T-helper 1 cell treated with Interleukin-12 subunit alpha and Interleukin-12 subunit beta and Interleukin-4 antibody, amounts not matched to agents 30 ng/mL and 1 ng/mL, for 36 hours (primary cell): ENCODE data around the gene SCD. TPM values are rescaled to one million over a fixed set of nuclear protein-coding genes. Genes with fewer than 3 reads are reported as not detected.

Source experiments
- intact Hi-C: fragments of 100-400 bp; cut with micrococcal nuclease; formaldehyde crosslinking; loops from one replicate; pipeline ENCODE4 v1.15.1; 2024
- total RNA-seq: library from RNA; stranded (reverse); gene quantifications from 2 replicates; pipeline ENCODE4 v1.2.3, GENCODE V29; 2022

The SCD gene
- total RNA-seq, 1 donor from 2014 or later: 125 TPM

DNA sequence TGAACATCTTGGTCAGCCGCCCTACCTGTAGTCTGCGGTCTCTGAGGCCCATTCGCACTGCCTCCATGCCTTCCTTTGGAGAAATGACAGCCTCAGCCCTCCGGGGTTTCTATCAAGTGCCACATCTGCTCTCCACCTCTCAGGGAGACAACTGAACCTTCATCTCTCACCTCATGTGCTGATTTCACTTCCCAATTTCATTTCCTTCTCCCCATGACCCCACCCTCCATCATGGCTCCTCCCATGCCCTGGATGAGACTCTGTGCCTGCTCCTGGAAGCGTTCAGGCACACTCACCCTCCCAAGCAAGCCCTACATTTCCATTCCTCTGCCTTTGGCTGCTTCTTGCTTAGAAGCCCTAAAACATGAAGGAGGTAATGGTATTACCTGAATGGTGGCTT is 7.8 kb upstream of the SCD start:
- intact Hi-C loops: loop anchor here (5.0 kb wide), 2 partner anchors 33 to 492 kb away; no protein-coding TSS in a partner anchor

DNA sequence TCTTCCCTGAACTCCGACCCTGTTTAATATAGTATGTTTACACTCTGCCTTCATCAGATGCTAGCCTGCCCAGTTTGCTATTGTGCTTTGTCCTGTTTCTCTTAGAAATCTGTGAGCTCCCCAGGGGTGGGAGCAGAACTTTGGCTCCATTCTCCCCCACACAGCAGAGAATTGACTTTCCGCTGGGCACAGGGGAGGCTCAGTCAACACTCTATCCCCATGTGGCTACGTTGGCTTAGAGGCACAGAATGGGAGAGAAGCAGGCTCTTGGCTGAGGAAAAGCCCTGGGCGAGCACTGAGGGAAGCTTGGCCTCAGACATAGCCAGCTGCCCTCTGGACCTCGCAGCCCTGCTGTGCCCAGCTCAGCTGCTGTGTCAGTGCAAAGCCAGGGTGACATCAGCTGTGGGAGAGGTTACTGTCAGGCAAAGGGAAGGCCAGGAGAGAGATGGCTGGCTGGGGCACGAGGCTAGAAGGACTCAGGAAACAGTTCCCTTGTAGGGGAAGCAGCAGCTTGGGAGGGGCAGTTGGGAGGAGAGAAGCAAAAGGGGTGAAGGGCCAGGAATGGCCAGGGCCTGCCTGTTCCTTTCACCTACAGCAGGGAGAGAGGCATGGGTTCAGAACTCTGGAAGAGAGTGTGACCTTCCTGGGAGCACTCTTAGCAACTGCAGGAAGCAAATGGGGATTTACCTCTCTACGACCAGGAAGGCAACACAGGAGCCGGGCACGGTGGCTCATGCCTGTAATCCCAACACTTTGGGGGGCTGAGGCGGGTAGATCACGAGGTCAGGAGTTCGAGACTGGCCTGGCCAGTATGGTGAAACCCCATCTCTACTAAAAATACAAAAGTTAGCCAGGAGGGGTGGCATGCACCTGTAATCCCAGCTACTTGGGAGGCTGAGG is 5.8 kb upstream of the SCD start:
- intact Hi-C loops: no loop called here

- intact Hi-C loops: loop anchor here (1.0 kb wide), 3 partner anchors 91 to 176 kb away; no protein-coding TSS in a partner anchor
Measured at GRCh38 chr10:100341953-100342626, 4.9 kb upstream of the SCD start.

DNA sequence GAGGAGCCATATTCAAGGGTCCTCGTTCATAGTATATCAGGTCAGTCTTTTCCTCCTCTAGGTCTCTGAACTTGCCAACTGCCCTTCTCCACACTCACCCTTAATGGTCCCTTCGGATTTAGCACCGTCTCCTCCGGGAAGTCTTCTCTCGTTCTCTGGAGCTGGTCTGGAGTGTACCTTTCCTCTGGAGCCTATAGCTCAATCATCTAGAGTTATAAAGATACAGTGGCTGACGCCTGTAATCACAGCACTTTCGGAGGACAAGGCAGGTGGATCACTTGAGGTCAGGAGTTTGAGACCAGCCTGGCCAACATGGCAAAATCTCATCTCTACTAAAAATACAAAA is 4.4 kb upstream of the SCD start:
- intact Hi-C loops: loop anchor here (1.0 kb wide), 3 partner anchors 91 to 176 kb away; no protein-coding TSS in a partner anchor

DNA sequence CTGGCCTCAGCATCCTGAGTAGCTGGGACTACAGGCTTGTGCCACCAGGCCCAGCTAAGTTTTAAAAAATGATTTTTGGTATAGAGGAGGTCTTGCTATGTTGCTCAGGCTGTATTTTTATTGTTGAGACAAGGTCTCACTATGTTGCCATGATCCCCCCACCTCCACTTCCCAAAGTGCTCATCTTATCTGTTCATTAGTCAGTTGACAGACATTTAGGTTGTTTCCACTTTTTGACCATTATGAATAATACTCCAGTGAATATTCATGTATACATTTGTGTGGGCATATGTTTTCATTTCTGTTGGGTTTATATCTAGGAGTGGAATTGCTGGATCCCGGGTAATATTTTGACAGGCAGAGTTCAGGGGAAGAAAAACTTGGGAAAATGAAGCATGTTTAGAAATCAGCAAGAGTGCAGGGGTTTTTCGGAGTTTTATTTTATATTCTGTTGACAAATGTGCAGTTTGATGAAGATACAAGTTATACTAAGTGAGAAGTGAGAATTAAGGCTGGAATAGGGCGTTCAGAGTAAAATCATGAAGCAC is 2.7 kb upstream of the SCD start:
- intact Hi-C loops: no loop called here

GRCh38 chr10:100345570-100346330 is 1.3 kb upstream of the SCD start:
- intact Hi-C loops: loop anchor here (1.0 to 5.0 kb wide), 6 partner anchors 7 to 723 kb away; partner anchors contain the start of genes BLOC1S2, ERLIN1, NDUFB8 and SLC25A28

DNA sequence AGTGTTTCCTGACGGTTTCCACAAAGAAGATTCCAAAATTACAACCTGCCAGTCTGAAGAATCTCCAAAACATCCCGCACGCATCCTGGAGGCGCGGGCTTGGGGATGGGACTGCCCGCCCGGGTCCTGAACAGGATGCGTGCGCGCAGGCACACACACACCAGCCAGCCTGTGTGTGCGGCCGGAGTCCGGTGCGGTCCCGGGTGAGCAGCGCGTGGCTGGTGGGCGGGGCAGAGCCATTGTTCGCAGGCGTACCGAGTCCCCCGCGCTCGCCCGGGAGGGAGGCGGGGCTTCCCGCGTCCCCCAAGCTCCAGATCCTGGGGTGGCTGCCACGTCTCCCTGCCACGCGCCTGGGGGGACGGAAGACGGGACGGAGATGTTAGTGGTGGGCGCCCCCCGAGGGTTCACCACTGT is 675 bp upstream of the SCD start:
- intact Hi-C loops: loop anchor here (1.0 to 5.0 kb wide), 6 partner anchors 8 to 724 kb away; partner anchors contain the start of genes BLOC1S2, ERLIN1, NDUFB8 and SLC25A28

DNA sequence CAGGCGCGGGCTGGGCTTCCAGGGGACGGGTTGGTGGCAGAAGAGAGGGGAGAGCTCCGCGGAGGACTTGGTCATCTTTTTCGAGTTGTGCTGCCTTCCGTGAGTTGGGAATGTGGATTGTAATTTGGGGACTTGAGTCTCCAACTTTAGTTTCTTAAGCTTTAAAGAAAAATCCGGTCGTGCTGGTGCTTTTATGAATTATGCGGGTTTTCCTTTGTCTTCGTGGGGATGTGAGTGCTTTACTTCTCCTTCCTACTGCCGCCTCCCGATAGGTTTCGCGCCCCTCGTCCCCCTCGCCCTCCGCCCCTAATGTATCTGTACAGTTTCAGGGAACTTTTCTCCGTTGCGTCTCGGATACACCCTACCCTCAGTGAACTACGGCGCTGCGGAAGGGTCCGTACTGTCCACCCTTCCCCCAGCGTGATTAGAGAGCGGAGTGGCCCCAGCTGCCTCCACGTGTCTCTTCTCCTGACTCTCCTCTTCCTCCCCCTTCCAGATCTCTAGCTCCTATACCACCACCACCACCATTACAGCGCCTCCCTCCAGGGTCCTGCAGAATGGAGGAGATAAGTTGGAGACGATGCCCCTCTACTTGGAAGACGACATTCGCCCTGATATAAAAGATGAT is 649 bp downstream of the SCD start:
- intact Hi-C loops: loop anchor here (1.0 to 5.0 kb wide), 8 partner anchors 20 to 725 kb away; partner anchors contain the start of genes ERLIN1, NDUFB8, SLC25A28 and SLF2

DNA sequence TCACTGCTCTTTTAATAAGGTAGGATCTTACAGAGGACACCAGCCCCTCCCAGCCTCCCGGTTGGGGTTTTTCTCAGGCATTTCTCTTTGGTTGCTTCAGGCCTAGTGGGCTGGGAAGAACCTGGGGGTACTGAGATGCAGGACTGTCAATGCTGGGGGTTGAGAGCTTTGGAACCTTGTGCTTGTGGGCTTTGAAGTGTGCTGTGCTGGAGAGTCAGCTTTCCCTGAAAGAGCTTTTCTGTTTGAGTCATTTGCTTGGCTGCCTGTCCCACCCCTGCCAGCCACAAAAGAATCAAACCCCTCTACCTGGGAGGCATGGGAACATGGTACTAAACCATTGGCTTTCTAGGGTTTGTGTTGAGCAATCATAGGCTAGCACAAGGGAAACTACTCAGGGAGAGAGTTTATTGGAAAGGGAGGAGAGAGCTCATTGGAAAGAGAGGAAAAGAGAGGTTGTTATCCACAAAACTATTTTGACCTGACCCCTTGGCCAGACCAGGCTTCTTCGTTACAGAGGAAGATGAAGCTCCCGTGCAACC is 1.4 kb downstream of the SCD start:
- intact Hi-C loops: loop anchor here (5.0 kb wide), 2 partner anchors 161 to 726 kb away; partner anchors contain the start of genes ERLIN1 and SLC25A28

DNA sequence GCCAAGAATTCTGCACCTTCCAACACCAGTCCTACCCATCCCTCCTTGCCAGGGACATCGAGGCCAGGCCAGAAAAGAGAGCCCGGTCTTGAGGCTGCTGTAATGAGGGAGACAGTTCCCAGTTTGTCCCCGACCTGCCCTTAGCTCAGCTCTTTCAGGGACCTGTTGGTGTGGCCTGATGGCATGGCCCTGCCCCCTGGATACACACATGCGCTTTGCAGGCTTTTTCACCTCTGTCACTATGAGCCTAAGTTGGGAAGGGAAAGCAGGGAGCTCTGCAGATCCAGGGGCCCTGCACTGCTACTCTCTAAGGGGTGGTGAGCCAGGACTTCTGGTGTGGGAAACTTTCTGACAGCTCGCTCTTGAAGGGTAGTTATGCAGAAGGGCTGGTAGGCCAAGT is 2.1 kb downstream of the SCD start:
- intact Hi-C loops: loop anchor here (5.0 kb wide), 2 partner anchors 162 to 727 kb away; partner anchors contain the start of genes ERLIN1 and SLC25A28

DNA sequence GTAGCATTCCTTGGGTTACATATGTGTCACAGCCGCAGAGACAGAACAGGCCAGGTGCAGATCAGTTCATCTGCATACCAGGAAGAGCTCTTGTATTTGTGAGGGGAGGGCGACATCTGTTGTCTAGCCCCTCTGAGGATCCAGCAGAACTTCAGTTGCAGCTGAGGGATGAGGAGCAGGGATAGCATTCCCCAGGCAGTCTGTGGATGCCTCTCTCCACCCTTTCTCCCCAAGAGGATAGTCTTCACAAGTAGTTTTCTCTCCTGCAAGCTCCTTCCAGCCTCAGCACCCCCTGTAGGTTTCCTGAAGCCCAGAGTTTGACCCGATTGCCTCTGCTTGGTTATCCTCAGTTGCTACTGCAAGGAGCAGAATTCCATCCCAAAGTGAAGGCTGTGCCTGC is 2.6 kb downstream of the SCD start:
- intact Hi-C loops: loop anchor here (5.0 kb wide), 2 partner anchors 162 to 727 kb away; partner anchors contain the start of genes ERLIN1 and SLC25A28

DNA sequence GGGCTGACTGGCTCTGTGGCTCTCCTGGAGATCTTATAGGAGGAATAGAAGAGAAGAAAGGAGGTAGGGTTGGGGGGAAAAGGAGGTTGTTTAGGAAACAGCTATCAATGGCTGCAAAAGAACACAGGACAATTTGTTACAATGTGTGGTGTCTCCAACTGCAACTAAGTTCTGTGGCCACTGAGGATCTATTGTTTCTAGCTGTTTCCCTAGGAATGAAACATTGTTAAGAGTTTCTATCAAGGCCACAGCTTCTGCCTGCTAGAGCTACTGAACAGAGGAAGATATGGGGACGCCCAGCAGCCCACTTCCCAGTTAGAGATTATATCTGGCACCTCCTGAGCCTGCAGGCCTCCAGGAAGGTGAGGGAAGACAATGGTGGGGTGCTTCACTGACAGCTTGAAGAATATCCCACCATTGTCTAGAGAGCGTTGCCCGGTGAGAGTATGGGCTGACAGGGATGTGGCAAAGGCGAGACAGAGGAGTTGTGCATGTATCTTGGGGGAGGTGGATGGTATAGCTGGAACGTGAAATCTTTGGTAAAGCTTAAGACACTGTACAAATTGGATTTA is 4.0 kb downstream of the SCD start:
- intact Hi-C loops: no loop called here

DNA sequence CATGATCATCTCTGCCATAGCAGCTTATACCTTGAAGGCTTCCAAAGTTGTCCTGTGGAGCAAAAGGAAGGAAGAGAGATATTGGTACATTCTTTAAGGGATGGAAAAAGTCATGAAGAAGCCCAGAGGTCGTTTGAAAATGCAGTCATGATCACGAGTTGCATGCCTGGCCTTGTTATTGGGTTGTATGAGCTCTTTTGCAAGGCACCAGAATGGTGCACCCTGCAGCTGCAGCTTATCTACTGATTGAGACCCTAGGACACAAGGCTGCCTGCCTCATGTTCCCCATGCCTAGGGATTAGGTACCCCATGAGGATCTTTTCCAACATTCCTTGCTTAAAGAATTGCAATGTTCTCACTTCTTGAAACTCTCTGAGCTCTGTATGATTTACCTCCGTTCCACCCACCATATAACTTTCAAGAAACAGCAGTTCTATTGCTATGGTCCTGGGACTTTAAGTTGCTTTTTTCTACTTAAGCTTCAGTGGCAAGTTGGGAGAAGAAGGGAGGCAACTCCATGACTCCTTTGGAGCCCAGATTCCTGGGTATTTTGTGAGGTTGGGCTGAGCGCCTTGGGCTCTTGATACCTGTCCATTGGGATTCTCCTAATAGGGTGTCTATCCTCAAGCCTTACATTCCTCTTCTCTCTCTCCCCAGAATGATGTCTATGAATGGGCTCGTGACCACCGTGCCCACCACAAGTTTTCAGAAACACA is 6.9 kb downstream of the SCD start:
- intact Hi-C loops: no loop called here

- intact Hi-C loops: no loop called here
Measured at GRCh38 chr10:100355086-100355485, 8.1 kb downstream of the SCD start.

- intact Hi-C loops: no loop called here
Measured at GRCh38 chr10:100356067-100357017, 9.3 kb downstream of the SCD start.

DNA sequence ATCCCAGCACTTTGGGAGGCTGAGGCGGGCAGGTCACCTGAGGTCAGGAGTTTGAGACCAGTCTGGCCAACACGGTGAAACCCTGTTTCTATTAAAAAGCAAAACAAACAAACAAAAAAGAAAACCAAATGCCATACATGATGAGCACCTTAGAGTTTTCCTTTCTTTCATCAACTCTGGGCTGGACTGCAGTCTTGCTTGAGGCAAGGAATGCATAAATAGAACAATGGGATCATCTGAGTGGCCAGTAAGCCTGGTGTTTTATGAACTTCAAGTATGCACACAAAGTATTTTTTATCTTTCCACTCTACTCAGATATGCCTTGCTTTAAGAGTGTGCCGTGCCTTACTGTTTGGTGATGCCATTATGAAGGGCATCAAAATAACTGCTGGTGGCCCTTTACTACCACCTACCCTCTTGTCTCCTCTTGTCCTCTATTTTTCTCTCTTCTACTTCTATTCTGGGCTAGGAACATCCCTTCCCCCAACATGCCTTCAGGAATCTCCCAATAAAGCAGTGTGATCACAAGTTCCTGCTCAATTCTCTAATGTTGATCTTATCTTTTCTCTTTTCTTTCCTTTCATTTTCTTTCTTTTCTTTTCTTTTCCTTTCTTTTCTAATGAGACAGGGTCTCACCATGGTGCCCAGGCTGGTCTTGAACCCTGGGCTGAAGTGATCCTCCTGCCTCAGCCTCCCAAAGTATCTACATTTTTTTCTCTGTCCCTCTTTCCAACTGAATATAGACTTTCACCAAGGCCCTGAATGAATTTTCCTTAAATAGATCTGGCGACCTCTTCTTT is 10.2 kb downstream of the SCD start:
- intact Hi-C loops: no loop called here

- intact Hi-C loops: no loop called here
Measured at GRCh38 chr10:100359030-100359432, 12.0 kb downstream of the SCD start.
